ENCODE results near the gene TRAF7.
A peak's percentile ranks its signal among the peaks of the same experiment; 100 is the strongest.
"Not testable (repeated sequence)": the region's sequence is repeated elsewhere in the genome, so short reads cannot be mapped to it uniquely, and the experiment has no call there.

TRAF7 gene

GRCh38 chr16:2155091-2155950 lies at the start of gene TRAF7:
Gene TRAF7, plus strand, starts transcription at chr16:2155782. Its CDS starts 8,139 bp downstream, at chr16:2163921.
- in situ Hi-C loops (cut with HindIII; ENCODE audit: low pct_ligation_motif_present, low pct_unique_long_range_greater_than_20kb, low sequenced_read_pairs): loop anchor here (25.0 kb wide), 1 partner anchor 307 kb away; the partner anchor contains the start of genes NTN3 and TEDC2

GRCh38 chr16:2106211-2106610 lies 49.4 kb upstream of the TRAF7 start:
- in situ Hi-C loops (cut with HindIII; ENCODE audit: low pct_ligation_motif_present, low pct_unique_long_range_greater_than_20kb, low sequenced_read_pairs); DNase-seq: not testable (repeated sequence)

More at GRCh38 chr16:2155091-2155950, at the start of gene TRAF7:
- DNase-seq: peak; percentile 100

GRCh38 chr16:2107121-2107790 lies 48.3 kb upstream of the TRAF7 start:
- in situ Hi-C loops (cut with HindIII; ENCODE audit: low pct_ligation_motif_present, low pct_unique_long_range_greater_than_20kb, low sequenced_read_pairs); DNase-seq: not testable (repeated sequence)

- in situ Hi-C loops (cut with HindIII; ENCODE audit: low pct_ligation_motif_present, low pct_unique_long_range_greater_than_20kb, low sequenced_read_pairs); DNase-seq: not testable (repeated sequence)
These were observed 47.8 kb upstream of the TRAF7 start for GRCh38 chr16:2107791-2108125.

GRCh38 chr16:2108446-2109270 lies 46.9 kb upstream of the TRAF7 start:
- DNase-seq; in situ Hi-C loops (cut with HindIII; ENCODE audit: low pct_ligation_motif_present, low pct_unique_long_range_greater_than_20kb, low sequenced_read_pairs): not testable (repeated sequence)

GRCh38 chr16:2109271-2109580 lies 46.4 kb upstream of the TRAF7 start:
- DNase-seq; in situ Hi-C loops (cut with HindIII; ENCODE audit: low pct_ligation_motif_present, low pct_unique_long_range_greater_than_20kb, low sequenced_read_pairs): not testable (repeated sequence)

- in situ Hi-C loops (cut with HindIII; ENCODE audit: low pct_ligation_motif_present, low pct_unique_long_range_greater_than_20kb, low sequenced_read_pairs); DNase-seq: not testable (repeated sequence)
These were observed 45.7 kb upstream of the TRAF7 start for GRCh38 chr16:2109872-2110271.

- DNase-seq; in situ Hi-C loops (cut with HindIII; ENCODE audit: low pct_ligation_motif_present, low pct_unique_long_range_greater_than_20kb, low sequenced_read_pairs): not testable (repeated sequence)
These were observed 45.1 kb upstream of the TRAF7 start for GRCh38 chr16:2110332-2111008.

GRCh38 chr16:2111009-2111353 lies 44.6 kb upstream of the TRAF7 start:
- in situ Hi-C loops (cut with HindIII; ENCODE audit: low pct_ligation_motif_present, low pct_unique_long_range_greater_than_20kb, low sequenced_read_pairs); DNase-seq: not testable (repeated sequence)

GRCh38 chr16:2111412-2112335 lies 43.9 kb upstream of the TRAF7 start:
- DNase-seq; in situ Hi-C loops (cut with HindIII; ENCODE audit: low pct_ligation_motif_present, low pct_unique_long_range_greater_than_20kb, low sequenced_read_pairs): not testable (repeated sequence)

- in situ Hi-C loops (cut with HindIII; ENCODE audit: low pct_ligation_motif_present, low pct_unique_long_range_greater_than_20kb, low sequenced_read_pairs); DNase-seq: not testable (repeated sequence)
These were observed 43.0 kb upstream of the TRAF7 start for GRCh38 chr16:2112539-2113106.

GRCh38 chr16:2114225-2114624 lies 41.4 kb upstream of the TRAF7 start:
- DNase-seq; in situ Hi-C loops (cut with HindIII; ENCODE audit: low pct_ligation_motif_present, low pct_unique_long_range_greater_than_20kb, low sequenced_read_pairs): not testable (repeated sequence)

GRCh38 chr16:2114885-2115590 lies 40.5 kb upstream of the TRAF7 start:
- DNase-seq; in situ Hi-C loops (cut with HindIII; ENCODE audit: low pct_ligation_motif_present, low pct_unique_long_range_greater_than_20kb, low sequenced_read_pairs): not testable (repeated sequence)

GRCh38 chr16:2115591-2115973 lies 40.0 kb upstream of the TRAF7 start:
- no peak for DNase-seq
- in situ Hi-C loops (cut with HindIII; ENCODE audit: low pct_ligation_motif_present, low pct_unique_long_range_greater_than_20kb, low sequenced_read_pairs): no loop called here

GRCh38 chr16:2116428-2116827 lies 39.2 kb upstream of the TRAF7 start:
- in situ Hi-C loops (cut with HindIII; ENCODE audit: low pct_ligation_motif_present, low pct_unique_long_range_greater_than_20kb, low sequenced_read_pairs); DNase-seq: not testable (repeated sequence)

GRCh38 chr16:2117341-2117740 lies 38.2 kb upstream of the TRAF7 start:
- DNase-seq; in situ Hi-C loops (cut with HindIII; ENCODE audit: low pct_ligation_motif_present, low pct_unique_long_range_greater_than_20kb, low sequenced_read_pairs): not testable (repeated sequence)
